ENCODE measurements around the gene CDH15. TPM values are rescaled to one million over a fixed set of nuclear protein-coding genes. Genes with fewer than 3 reads are reported as not detected.
A peak's percentile ranks its signal among the peaks of the same experiment; 100 is the strongest.
"Not testable (repeated sequence)": the region's sequence is repeated elsewhere in the genome, so short reads cannot be mapped to it uniquely, and the experiment has no call there.

CDH15 gene
- total RNA-seq, 2 experiments from 2014 or later = not detected

- intact Hi-C loops (cut with DNase I, micrococcal nuclease) = loop anchor here (5.0 to 10.0 kb wide), 3 partner anchors 245 to 1288 kb away; partner anchors contain the start of genes BANP (in 1 of the 2) and SPG7 (in 1 of the 2)
- H3K27me3 ChIP-seq (ENCODE audit: control insufficient read depth in 1 of 2, insufficient read depth in 2 of 2, low read length in 2 of 2) = no peaks in the 10 kb centered on the region
- Mint-ChIP-seq H3K36me3 (ENCODE audit: low read depth) (peaks cover 4% of the 10 kb centered on the region), H3K27ac (peak overlapping the region; percentile 83), H3K4me1 (ENCODE audit: low read depth) (peaks cover 16% of the 10 kb centered on the region), H3K4me3 (peak overlapping the region; percentile 56), H3K9me3 (no peaks in the 10 kb centered on the region), H3K27me3 (no peaks in the 10 kb centered on the region)
- DNase-seq (peak in 1 of 14 experiments; percentile 46), ATAC-seq (ENCODE audit: poor library complexity) (no peak)
- H3K27ac ChIP-seq (ENCODE audit: low read depth in 1 of 2, low read length in 2 of 2) = no peak overlapping the region
- POLR2A ChIA-PET = interaction anchor here (1.1 kb wide), 1 partner anchor 457 kb away, joined by 3 read pairs; no protein-coding TSS in a partner anchor
- H3K9me3 ChIP-seq (ENCODE audit: control insufficient read depth in 1 of 2, insufficient read depth in 1 of 2, low read length in 2 of 2) = no peaks in the 10 kb centered on the region
- H3K4me3 ChIP-seq (ENCODE audit: low read length) = no peak overlapping the region
- no peak for TF ChIP-seq CTCF (IDR thresholded peaks at IDR 0.05)
- peaks cover 34% of the 10 kb centered on the region for H3K4me1 ChIP-seq (ENCODE audit: insufficient read depth, low read length)
- CTCF ChIA-PET = no interaction called here
- no peaks in the 10 kb centered on the region for H3K36me3 ChIP-seq (ENCODE audit: insufficient read depth, low read length)
Observed at GRCh38 chr16:89242795-89243200, 71.2 kb downstream of the CDH15 start.

- Mint-ChIP-seq H3K36me3 (ENCODE audit: low read depth) (peaks cover 4% of the 10 kb centered on the region), H3K4me1 (ENCODE audit: low read depth) (peaks cover 16% of the 10 kb centered on the region), H3K27me3 (no peaks in the 10 kb centered on the region), H3K9me3 (no peaks in the 10 kb centered on the region), H3K4me3 (peak overlapping the region; percentile 56), H3K27ac (peak overlapping the region; percentile 83)
- DNase-seq (no peak), ATAC-seq (ENCODE audit: poor library complexity) (no peak)
- Histone ChIP-seq H3K4me3 (ENCODE audit: low read length) (no peak overlapping the region), H3K27ac (ENCODE audit: low read depth in 1 of 2, low read length in 2 of 2) (no peak overlapping the region), H3K27me3 (ENCODE audit: control insufficient read depth in 1 of 2, insufficient read depth in 2 of 2, low read length in 2 of 2) (no peaks in the 10 kb centered on the region), H3K9me3 (ENCODE audit: control insufficient read depth in 1 of 2, insufficient read depth in 1 of 2, low read length in 2 of 2) (peaks cover 0 to 6% of the 10 kb centered on the region in 2 experiments), H3K4me1 (ENCODE audit: insufficient read depth, low read length) (peaks cover 41% of the 10 kb centered on the region), H3K36me3 (ENCODE audit: insufficient read depth, low read length) (no peaks in the 10 kb centered on the region)
- no peak for TF ChIP-seq CTCF (IDR thresholded peaks at IDR 0.05)
- ChIA-PET CTCF (no interaction called here), POLR2A (no interaction called here)
- intact Hi-C loops (cut with DNase I, micrococcal nuclease) = loop anchor here (5.0 to 10.0 kb wide), 3 partner anchors 244 to 1289 kb away; partner anchors contain the start of genes BANP (in 1 of the 2) and SPG7 (in 1 of the 2)
Observed at GRCh38 chr16:89243664-89244063, 72.1 kb downstream of the CDH15 start.

GRCh38 chr16:89244264-89244663, 72.7 kb downstream of the CDH15 start:
- H3K27me3 ChIP-seq (ENCODE audit: control insufficient read depth in 1 of 2, insufficient read depth in 2 of 2, low read length in 2 of 2); H3K4me3 ChIP-seq (ENCODE audit: low read length); ATAC-seq (ENCODE audit: poor library complexity); H3K9me3 Mint-ChIP-seq; POLR2A ChIA-PET; DNase-seq; H3K27ac ChIP-seq (ENCODE audit: low read depth in 1 of 2, low read length in 2 of 2); H3K27me3 Mint-ChIP-seq; CTCF ChIA-PET; H3K36me3 Mint-ChIP-seq (ENCODE audit: low read depth); H3K36me3 ChIP-seq (ENCODE audit: insufficient read depth, low read length): not testable (repeated sequence)
- H3K4me1 Mint-ChIP-seq (ENCODE audit: low read depth) = peaks cover 16% of the 10 kb centered on the region
- H3K4me3 Mint-ChIP-seq = peak overlapping the region; percentile 25
- intact Hi-C loops (cut with DNase I, micrococcal nuclease) = loop anchor here (5.0 to 10.0 kb wide), 3 partner anchors 243 to 1289 kb away; partner anchors contain the start of genes BANP (in 1 of the 2) and SPG7 (in 1 of the 2)
- Histone ChIP-seq H3K4me1 (ENCODE audit: insufficient read depth, low read length) (peaks cover 42% of the 10 kb centered on the region), H3K9me3 (ENCODE audit: control insufficient read depth in 1 of 2, insufficient read depth in 1 of 2, low read length in 2 of 2) (peaks cover 0 to 10% of the 10 kb centered on the region in 2 experiments)
- H3K27ac Mint-ChIP-seq = peak overlapping the region; percentile 83

- no peaks in the 10 kb centered on the region for H3K27me3 ChIP-seq (ENCODE audit: control insufficient read depth in 1 of 2, insufficient read depth in 2 of 2, low read length in 2 of 2)
- Mint-ChIP-seq H3K27me3 (no peaks in the 10 kb centered on the region), H3K36me3 (ENCODE audit: low read depth) (peaks cover 4% of the 10 kb centered on the region), H3K27ac (no peak overlapping the region), H3K9me3 (no peaks in the 10 kb centered on the region), H3K4me3 (no peak overlapping the region), H3K4me1 (ENCODE audit: low read depth) (peaks cover 16% of the 10 kb centered on the region)
- no peak overlapping the region for H3K4me3 ChIP-seq (ENCODE audit: low read length)
- intact Hi-C loops (cut with DNase I, micrococcal nuclease) = loop anchor here (5.0 to 10.0 kb wide), 4 partner anchors 243 to 1290 kb away; partner anchors contain the start of genes BANP (in 1 of the 2), SPG7 (in 1 of the 2) and TCF25 (in 1 of the 2)
- H3K27ac ChIP-seq (ENCODE audit: low read depth in 1 of 2, low read length in 2 of 2) = no peak overlapping the region
- no peaks in the 10 kb centered on the region for H3K36me3 ChIP-seq (ENCODE audit: insufficient read depth, low read length)
- no peak for TF ChIP-seq CTCF (IDR thresholded peaks at IDR 0.05)
- CTCF ChIA-PET = no interaction called here
- ATAC-seq (ENCODE audit: poor library complexity) = no peak
- peaks cover 42% of the 10 kb centered on the region for H3K4me1 ChIP-seq (ENCODE audit: insufficient read depth, low read length)
- POLR2A ChIA-PET = no interaction called here
- DNase-seq = no peak
- H3K9me3 ChIP-seq (ENCODE audit: control insufficient read depth in 1 of 2, insufficient read depth in 1 of 2, low read length in 2 of 2) = peaks cover 0 to 13% of the 10 kb centered on the region in 2 experiments
Observed at GRCh38 chr16:89244754-89245153, 73.2 kb downstream of the CDH15 start.
